GM19395 (cell line): Measurements from ENCODE around the gene FAM219B.

Experiments used
- ATAC-seq: cut with Tn5 transposase; IDR thresholded peaks from one replicate; pipeline ENCODE4 v1.9.1; 2021; ENCODE audit warnings: mild to moderate bottlenecking, moderate library complexity; ENCODE audit not compliant: unreplicated experiment

The FAM219B gene

DNA sequence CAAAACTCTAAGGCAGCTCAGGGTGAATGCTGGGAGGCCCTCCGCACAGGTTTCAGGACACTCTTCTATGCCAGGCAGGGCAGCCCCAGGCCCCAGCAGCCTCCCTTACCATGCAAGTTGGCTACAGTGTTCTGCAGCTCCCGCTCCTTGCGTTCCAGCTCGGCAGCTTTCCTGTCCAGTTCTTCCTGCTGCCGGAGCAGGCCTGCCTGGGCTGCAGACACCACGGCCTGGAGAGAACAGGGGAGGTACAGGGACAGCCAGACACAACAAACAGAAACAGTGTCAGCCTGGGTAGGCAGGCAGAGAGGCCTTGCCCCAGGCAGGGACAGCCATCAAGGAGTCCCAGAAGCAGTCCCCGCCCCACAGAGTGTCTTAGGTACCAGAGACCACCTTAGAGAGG is 54.7 kb downstream of the FAM219B start:
- ATAC-seq, result no peak

- ATAC-seq, result no peak
Measured at GRCh38 chr15:74850393-74850792, 56.3 kb downstream of the FAM219B start.
